Ovary (tissue), 3 donors: Measurements from ENCODE around the gene GTF3C2.

Experiments used
- EP300 ChIP-seq: sonication (generic); formaldehyde crosslinking; IDR thresholded peaks from one replicate; pipeline ENCODE4 v1.6.1; 2017; ENCODE audit warnings: antibody characterized with exemption
- TF ChIP-seq, protein P1 (sequence below), 3 donors: fragments of 450-650 bp in 2 of 3; fragments of 200-600 bp in 1 of 3; IDR thresholded peaks; one replicate each; pipeline versions ENCODE4 v1.5.1 to v1.8.0; 2016 to 2022; ENCODE audit warnings: antibody characterized with exemption in 3 of 3, mild to moderate bottlenecking in 1 of 3
- donor health status: DM: no; HTN: no; CAD: no.

GRCh38 chr2:27288610-27289009 is 68.0 kb downstream of the GTF3C2 start:
- TF ChIP-seq, protein P1, sequence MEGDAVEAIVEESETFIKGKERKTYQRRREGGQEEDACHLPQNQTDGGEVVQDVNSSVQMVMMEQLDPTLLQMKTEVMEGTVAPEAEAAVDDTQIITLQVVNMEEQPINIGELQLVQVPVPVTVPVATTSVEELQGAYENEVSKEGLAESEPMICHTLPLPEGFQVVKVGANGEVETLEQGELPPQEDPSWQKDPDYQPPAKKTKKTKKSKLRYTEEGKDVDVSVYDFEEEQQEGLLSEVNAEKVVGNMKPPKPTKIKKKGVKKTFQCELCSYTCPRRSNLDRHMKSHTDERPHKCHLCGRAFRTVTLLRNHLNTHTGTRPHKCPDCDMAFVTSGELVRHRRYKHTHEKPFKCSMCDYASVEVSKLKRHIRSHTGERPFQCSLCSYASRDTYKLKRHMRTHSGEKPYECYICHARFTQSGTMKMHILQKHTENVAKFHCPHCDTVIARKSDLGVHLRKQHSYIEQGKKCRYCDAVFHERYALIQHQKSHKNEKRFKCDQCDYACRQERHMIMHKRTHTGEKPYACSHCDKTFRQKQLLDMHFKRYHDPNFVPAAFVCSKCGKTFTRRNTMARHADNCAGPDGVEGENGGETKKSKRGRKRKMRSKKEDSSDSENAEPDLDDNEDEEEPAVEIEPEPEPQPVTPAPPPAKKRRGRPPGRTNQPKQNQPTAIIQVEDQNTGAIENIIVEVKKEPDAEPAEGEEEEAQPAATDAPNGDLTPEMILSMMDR (IDR thresholded peaks at IDR 0.05) = no peak
- TF ChIP-seq EP300 = no peak
